ENCODE data around the gene ZDHHC17.
A peak's percentile ranks its signal among the peaks of the same experiment; 100 is the strongest.

The ZDHHC17 gene

DNA sequence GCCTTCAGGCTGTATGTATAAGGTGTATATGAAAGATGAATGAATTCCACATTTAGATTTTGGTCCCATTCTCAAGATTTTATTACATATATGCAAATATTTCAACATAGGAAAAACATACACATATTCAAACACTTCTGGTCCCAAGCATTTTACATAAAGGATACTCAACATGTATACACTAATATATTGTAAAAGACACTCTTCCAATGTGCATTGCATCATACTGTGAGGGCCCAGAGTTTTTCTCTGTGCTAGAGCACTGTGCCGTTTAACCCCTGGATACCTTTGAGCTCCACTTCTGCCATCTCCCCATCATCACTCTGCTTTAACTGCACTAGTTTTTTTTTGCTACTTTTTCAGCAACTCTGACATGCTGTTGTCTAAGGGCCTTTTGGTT is 48.1 kb downstream of the ZDHHC17 start:
- intact Hi-C loops (cut with DNase I), result no loop called here

DNA sequence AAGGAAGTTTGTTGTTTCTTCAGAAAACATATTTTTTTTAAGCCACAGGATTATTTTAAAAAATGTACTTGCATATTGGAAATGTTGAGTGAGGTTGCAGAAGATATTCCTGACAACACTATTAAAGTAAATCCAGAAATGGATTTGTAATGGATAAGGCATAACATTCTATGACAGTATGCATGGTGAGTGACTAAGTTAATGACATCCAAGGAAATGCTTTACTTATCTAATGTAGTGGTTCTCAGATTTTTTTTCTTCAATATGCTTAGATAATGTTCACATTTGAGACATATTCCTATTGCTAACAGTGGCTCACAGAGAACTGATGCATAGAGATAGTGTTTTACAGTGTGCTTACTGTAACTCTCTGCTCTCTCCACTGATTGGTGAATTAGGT is 49.4 kb downstream of the ZDHHC17 start:
- no peak for DNase-seq
- intact Hi-C loops (cut with DNase I), result no loop called here

More for the DNA sequence above, 48.1 kb downstream of the ZDHHC17 start:
- DNase-seq, result no peak

DNA sequence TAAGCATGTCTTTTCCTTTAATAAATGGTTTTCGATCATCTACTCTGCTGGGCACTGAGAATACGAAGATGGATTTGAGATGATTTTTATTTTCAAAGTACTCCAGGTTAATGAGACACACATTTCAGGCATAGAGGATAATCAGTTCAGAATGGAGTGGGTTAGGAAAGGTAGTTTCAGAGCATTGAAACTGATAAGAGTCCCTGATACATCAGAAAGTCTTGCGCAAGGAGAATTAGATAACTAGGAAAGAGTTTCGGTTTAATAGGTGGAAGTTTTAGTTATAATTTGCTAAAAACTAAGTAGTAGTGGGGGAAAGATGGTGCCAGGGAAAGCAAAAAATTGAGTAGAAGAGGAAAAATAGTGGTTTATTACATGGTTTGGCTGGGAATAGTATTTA is 50.1 kb downstream of the ZDHHC17 start:
- intact Hi-C loops (cut with DNase I), result no loop called here
- no peak for DNase-seq

DNA sequence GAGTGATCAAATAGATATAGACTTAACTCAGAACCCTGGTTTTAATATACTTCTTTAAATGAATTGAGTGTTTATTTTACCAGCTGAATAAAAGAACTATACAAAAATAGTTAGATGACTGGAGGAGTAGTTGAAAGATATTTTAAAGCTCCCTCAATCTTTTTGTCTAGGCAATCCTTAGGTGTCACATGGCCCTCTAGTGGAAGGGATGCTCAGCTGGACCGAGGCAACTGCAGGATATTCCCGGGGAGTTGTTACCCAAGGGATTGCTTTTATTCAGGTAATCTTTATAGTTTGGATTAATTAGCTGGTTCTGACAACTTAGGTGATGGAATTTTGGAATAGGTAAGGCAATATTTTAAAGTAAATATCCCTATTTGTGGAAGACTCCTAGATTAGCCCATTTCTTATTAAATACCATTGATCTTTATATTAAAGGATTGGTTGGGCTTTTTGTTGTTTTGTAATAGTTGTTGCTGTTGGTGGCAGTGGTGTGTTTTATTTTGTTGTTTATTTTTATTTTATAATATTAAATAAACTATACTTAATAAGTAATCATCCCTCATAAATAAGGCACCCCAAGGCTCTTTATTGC is 57.1 kb downstream of the ZDHHC17 start:
- DNase-seq, result peak in 5 of 10 donors; percentile 6 to 65 (median 10)
- intact Hi-C loops (cut with DNase I), result no loop called here

DNA sequence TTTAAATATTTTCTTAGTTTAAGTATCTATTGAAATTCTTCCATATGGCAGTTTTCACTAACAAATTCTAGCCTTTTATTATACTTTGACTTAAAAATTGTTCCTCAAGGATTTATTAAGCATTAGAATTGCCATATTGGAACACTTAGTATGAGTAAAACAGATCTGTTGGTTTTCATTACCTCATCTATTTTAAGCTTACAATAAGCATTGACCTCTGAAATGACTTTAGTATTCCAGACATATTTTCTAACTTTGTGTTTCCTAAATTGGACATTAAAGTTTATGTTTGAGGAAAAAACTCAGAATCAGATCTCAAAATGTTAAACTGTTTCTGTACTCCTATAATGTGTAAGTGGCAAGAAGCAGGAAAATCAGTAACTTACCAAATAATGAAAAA is 66.5 kb downstream of the ZDHHC17 start:
- no peak for DNase-seq
- intact Hi-C loops (cut with DNase I), result no loop called here

DNA sequence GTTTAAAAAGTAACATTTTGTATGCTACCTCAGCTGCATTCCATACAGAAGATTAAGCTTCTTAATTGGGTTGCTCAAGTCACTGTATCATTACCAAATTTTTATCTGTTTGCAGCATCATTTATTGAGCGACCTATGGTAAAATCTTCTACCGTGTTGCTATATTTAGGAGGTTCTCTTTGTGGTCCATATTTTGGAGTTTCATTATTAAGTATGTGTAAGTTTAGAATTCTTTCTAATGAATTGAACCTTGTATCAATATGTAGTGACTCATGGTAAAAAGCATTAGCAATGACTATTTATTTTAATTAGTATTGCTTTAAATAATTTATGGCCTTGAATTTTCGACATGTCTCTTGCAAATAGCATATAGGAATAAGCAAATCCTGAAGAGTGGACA is 72.7 kb downstream of the ZDHHC17 start:
- DNase-seq, result no peak
- intact Hi-C loops (cut with DNase I), result no loop called here

DNA sequence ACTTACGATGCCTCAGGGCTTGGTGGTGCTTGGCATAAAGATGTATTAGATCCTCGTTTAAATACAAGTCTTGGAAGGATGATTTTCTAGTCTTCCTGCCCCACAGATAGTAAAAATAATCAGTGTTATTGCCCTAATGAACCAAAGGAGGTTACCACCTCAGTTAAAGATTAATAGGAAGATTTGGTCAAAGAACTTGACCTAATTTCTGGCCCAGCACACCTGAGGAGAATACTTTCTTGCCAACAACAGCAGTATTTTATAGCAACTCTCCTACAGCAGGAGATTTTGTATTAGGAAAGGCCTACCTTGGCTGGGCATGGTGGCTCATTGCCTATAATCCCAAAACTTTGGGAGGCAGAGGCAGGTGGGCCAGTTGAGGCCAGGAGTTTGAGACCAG is 83.3 kb downstream of the ZDHHC17 start:
- intact Hi-C loops (cut with DNase I), result no loop called here
- no peak for DNase-seq

DNA sequence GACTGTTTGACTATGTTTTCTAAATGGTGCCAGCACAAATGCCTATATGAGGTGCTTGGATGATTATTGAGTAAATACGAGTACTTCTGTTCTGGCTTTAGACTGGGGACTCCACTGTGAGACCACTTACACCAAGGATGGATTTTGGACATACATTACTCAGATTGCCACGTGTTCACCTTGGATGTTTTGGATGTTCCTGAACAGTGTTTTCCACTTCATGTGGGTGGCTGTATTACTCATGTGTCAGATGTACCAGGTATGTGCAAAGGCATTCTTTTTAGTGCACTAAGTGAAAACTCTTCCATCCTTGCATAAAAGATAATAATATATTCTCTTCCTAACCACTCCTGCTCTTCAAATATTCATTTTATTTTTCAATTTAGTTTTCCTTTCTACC is 84.2 kb downstream of the ZDHHC17 start:
- DNase-seq, result no peak

DNA sequence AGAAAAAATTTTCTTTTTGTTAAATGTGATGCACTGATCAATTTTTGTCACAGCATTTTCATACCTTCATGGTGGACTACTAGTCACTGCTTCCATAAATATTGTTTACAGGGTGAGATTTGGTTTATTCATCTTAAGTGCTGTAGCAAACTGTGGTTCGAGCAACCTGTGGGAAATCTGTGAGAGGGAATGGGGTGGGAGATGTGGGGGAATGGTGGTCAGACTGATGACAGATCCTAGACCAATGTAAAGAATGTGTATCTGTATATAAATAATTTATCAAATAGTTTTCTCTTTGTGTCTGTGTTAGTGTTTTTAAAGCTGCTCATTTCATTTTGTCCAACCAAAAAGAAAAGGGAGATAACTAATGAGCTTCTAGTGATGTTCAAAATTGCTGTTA is 88.2 kb downstream of the ZDHHC17 start:
- DNase-seq, result no peak
- intact Hi-C loops (cut with DNase I), result no loop called here

More for the DNA sequence above, 84.2 kb downstream of the ZDHHC17 start:
- intact Hi-C loops (cut with DNase I), result no loop called here

DNA sequence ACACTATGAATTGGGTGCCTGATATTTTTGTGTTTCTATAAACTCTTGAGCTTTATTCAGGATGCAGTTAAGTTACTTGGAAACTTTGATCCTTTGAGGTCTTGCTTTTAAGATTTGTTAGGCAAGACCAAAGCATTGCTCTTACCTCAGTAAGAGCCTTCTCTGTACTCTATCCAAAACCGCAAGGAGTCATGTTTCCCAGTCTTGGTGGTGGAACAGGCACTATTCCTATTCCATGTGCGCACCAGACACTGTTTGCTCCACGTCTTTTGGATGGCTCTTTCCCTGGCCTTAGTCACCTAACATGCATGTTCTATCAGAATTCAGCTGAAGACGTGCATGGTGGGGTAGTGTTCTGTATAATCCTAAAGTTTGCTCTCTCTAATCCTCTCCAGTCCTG is 91.4 kb downstream of the ZDHHC17 start:
- intact Hi-C loops (cut with DNase I), result no loop called here
- DNase-seq, result no peak

DNA sequence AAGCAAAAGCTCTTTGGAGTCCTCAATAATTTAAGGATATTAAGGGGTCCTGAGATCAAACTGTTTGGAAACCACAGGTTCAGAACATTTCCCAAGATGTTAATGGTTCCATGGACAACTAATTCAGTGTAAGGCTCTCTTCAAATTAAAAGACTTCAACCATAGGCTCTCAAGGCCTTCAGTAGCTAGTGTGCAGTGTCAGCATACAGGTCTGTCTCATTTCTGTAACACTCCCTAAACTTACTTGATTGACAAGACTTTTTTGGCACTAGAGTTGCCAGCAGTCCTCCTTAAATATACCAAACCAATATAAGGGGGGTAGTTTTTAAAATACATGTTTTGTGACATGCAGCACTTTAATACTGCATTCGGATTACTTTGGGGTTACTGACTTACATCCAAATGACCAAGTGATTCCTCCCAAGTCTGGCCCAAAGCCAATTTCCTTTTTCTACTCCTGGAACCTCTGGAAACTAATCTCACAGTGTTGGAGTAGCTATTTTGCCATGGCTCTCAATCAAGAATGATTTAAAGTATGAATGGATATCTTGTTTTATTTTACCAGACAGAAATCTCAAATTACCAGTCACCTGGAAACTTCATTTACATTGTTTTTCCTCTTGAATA is 92.2 kb downstream of the ZDHHC17 start:
- no peak for DNase-seq

DNA sequence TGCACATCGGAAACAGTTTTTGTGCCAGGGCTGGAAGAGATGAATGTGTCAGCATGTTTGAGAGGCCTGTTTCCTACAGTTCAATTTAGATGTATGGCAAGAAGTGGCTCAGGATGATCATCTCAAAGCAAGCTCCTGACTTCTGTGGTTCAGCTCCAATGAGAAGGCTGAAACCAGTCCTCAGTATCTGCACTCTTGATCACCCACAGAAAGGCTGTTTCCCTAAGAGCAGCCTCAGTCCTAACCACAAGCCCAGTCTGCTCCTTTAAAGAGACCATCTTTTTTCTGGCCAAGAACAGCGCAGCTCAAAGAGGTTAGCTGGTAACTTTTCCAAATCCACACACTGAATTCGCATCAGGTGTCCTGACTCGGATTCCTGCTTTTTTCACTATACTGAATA is 95.7 kb downstream of the ZDHHC17 start:
- intact Hi-C loops (cut with DNase I), result no loop called here
- DNase-seq, result no peak

More for the DNA sequence above, 92.2 kb downstream of the ZDHHC17 start:
- intact Hi-C loops (cut with DNase I), result no loop called here

DNA sequence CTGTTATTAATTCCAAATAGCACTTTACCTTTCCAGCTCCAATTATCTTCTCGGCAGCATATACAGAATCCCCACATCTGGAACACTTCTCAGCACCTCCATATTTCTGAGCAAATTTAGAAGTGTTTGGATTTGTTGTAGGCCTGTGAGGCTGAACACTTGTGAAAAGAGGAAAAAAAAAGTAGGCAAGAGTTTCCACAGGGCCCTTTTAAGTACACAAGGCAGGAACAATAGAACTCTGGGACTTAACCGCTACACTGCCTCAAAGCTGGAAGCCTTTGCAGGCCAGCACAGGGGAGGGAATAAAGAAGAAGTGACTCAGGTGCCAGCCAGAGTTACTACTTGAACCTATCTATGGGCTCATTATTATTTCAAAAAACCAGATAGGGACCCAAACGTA is 96.3 kb downstream of the ZDHHC17 start:
- intact Hi-C loops (cut with DNase I), result no loop called here
- DNase-seq, result no peak

DNA sequence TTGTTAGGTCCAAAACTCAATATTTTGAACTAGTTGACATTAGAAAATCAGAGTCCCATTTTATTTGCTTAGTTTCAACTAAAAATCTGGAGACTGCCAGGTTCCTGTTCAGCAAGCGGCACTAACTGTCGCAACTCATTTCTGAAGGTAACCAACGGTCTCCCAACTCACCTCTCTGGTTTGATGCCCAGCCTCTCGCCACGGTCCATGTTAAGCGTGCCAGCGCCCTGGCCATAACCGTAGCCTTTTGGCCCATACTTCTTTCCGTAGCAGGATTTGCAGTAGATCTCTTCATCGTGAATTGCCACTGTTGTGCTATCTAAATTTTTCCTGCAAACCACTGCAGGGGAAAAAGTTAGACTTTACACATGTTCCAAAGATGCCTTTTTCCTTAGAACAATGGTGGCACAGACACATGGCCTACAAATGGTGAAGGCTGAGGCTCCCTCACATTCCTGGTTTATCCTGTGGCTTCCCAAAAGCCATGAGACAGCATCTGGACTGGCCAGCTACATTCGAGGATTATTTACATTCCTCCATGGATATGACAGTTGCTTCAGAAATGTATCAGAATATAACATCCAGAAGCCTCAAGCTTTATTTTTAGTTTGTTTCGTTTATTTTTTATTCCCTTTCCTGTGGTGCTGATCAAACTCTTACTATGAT is 99.2 kb downstream of the ZDHHC17 start:
- intact Hi-C loops (cut with DNase I), result no loop called here
- peak in 1 of 10 donors; percentile 56 for DNase-seq

DNA sequence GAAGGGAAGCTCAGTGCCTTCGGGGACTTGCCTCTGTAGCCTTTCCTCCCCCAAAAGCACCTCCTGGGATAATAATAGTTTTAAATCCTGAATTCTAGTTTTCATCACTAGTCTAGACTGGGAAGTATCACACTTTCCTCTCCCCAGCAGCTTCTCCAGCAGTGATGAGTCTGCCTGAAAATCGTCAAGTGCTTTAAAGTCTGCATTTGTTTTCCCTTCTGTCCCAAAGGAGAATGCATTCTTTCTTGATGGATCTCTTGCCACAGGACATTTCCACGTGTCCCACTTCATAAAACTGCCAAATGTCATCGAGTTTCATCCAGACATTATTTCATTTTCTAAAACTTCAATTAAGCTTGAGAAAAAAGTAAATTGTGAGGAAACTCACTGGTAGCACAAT is 99.9 kb downstream of the ZDHHC17 start:
- no peak for DNase-seq
- intact Hi-C loops (cut with DNase I), result no loop called here

DNA sequence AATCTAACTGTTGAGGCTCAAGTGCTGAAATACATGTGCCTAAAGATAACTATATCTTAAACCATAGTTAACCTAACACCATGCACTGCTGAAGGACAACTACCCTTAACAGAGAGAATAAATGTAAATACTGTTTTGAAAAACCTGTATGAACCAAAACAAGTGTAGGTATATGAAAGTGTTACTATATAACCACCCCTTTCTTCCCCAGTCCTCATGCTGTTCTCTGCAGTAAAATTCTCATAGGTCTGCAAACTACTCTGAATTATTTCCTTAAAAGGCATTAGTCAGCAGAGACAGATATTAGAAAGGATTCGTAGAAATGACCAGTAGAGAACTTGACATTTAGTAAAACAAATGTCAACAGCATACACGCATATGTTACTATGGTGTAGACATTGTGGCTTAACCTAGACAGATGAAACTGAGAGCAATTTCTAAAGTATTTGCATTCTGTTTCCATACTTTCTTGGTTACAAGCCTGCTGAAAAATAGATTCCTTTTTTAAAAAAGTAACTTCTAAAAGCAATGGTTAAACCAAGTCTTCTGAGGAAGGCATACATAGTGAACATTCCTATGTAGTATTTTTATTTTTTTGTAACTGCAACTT is 101.0 kb downstream of the ZDHHC17 start:
- intact Hi-C loops (cut with DNase I), result no loop called here
- DNase-seq, result no peak

DNA sequence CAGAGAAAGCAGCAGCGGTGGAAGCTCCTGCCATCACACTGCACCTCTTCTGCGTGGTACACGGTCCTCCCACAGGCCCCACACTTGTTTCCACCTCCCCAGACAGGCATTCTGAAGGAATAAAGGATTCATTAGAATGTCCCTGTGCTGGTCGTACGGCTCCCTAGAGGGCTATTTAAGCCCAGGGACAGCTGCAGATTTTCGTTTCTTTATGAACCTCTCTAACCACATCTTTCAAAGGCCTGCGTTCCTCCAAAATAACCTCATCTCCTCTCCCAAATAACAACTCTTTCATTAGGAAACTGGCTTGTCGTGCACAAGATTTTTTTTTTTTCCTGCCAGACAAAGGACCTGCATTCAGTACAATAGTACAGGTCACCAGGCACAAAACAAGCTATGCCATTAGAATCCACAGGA is 102.2 kb downstream of the ZDHHC17 start:
- peak in 1 of 10 donors; percentile 61 for DNase-seq
- intact Hi-C loops (cut with DNase I), result no loop called here

DNA sequence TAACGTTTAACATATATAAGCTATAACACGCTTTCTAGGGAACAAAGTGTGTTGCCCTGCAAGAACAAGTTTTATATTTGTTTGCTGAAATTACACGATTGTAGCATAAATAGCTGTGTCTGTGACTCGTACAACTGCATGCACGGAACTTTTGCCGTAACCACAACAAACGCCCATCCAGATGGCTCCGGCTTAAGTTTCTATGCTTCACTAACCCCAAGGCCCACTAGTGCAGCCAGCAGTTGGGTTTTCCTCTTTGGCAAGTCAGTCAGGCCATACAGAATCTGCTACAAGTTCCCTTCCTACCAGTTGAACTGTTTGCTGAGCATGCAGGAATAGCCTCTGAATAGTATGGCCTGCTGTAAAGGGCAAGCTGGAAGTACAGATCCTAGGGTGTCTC is 102.8 kb downstream of the ZDHHC17 start:
- intact Hi-C loops (cut with DNase I), result no loop called here
- DNase-seq, result no peak

DNA sequence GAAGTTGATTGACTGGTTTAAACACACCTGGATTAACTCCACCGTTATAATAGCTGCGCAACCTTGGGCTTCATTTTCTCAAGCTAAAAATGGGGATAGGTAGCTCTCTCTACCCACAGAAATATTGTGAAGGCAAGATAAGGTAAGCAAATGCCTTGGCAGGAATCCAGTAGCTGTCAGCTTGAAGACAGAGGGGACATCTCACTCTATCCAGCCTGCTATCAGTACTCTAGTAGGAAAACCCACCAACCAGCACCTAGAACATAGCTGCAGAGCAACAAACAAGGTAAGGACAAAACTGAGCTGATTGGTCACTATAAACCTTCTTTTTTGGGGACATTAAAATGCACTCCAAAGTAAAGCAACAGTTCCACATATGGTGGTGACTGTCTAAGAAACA is 107.2 kb downstream of the ZDHHC17 start:
- intact Hi-C loops (cut with DNase I), result no loop called here
- no peak for DNase-seq

DNA sequence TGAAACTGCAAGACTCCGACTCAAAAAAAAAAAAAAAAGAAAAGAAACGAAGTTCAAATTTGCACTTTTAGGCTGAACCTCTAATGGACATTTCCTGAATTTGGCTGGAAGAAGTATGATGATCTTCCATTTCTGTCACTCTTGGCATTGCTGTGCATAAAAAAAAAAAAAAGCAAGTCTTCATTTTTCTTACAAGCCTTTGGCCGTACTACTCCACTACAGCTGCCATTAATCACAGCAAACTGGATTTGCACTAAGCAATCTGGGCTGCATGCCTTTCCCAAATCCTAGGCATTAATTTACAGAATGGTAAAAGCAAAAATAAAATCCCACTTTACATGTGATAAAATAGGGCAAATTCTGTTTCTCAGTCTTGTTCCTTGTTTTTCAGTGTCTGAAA is 107.8 kb downstream of the ZDHHC17 start:
- intact Hi-C loops (cut with DNase I), result no loop called here
- DNase-seq, result no peak

DNA sequence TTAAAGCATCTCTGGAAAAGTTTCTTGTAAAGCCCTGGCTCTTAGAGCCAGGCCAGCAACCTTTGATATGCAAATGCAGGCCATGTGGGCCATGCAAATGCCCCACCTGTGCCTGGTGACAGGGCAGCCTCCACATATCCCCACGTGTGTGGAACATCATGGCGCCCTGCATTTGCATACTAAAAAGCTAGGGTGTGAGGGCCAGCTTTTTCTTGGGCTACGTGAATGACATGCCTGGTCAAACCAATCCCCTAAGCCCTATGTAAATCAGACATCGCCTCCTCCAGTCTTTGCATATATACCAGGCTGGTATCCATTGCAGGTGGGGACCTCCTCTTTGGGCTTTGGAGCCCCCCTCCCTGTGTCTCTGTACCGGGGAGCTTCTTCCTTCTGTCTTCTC is 108.5 kb downstream of the ZDHHC17 start:
- intact Hi-C loops (cut with DNase I), result no loop called here
- DNase-seq, result no peak

DNA sequence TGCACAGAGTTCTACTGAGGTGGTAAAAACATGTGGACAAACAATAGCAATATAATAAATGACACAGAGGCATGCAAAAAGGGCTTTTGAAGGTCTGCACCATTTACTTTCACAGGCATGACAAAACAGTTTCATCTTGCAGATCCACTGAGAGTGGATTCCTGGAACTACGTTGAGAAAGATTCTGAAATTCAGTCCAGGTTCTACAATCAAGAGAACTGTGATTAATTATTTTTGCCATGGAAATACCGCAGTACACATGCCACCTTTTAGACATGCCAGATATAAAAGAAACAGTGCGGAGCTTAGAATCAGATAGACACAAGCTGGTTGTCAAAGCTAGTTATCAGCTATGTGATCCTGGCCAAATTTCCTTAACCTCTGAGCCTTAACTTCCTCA is 110.1 kb downstream of the ZDHHC17 start:
- no peak for DNase-seq
- intact Hi-C loops (cut with DNase I), result no loop called here
